ENCODE data around the gene H3-3A. TPM values are rescaled to one million over a fixed set of nuclear protein-coding genes. Genes with fewer than 3 reads are reported as not detected.

Gene H3-3A
- total RNA-seq, 3 donors from 2014 or later = 466 to 839 (median 627) TPM

DNA sequence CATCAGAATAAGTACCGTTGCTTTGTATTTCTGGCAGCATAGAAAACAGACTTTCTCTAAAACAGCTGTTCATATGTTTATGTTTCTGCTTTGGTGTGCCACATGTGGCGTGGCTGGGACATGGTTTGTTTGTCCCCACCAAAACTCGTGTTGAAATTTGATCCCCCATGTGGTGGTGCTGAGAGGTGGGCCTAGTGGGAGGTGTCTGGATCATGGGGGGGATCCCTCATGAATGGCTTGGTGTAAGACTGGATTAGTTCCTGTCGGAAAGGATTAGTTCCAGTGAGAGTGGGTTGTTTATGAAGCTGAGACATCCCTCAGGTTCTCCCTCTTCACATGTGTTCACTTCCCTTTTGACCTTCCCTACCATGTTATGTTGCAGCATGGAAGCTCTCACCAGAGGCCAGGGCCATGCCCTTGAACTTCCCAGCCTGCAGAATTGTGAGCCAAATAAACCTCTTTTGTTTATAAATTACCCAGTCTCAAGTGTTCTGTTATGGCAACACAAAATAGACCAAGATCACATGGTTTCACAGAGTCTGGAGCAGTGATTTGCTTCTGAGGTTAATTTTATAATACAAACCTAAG lies 17.9 kb upstream of the H3-3A start:
- Histone ChIP-seq H3K4me1 (ENCODE audit: low read depth) (peaks cover 2% of the 10 kb centered on the region), H3K36me3 (ENCODE audit: low read depth) (no peaks in the 10 kb centered on the region), H3K9me3 (no peaks in the 10 kb centered on the region), H3K4me3 (no peak overlapping the region)
- TF ChIP-seq, protein P1, sequence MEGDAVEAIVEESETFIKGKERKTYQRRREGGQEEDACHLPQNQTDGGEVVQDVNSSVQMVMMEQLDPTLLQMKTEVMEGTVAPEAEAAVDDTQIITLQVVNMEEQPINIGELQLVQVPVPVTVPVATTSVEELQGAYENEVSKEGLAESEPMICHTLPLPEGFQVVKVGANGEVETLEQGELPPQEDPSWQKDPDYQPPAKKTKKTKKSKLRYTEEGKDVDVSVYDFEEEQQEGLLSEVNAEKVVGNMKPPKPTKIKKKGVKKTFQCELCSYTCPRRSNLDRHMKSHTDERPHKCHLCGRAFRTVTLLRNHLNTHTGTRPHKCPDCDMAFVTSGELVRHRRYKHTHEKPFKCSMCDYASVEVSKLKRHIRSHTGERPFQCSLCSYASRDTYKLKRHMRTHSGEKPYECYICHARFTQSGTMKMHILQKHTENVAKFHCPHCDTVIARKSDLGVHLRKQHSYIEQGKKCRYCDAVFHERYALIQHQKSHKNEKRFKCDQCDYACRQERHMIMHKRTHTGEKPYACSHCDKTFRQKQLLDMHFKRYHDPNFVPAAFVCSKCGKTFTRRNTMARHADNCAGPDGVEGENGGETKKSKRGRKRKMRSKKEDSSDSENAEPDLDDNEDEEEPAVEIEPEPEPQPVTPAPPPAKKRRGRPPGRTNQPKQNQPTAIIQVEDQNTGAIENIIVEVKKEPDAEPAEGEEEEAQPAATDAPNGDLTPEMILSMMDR (IDR thresholded peaks at IDR 0.05) = no peak
- ATAC-seq (no peak), DNase-seq (no peak)
- intact Hi-C loops (cut with DNase I, micrococcal nuclease) = no loop called here

DNA sequence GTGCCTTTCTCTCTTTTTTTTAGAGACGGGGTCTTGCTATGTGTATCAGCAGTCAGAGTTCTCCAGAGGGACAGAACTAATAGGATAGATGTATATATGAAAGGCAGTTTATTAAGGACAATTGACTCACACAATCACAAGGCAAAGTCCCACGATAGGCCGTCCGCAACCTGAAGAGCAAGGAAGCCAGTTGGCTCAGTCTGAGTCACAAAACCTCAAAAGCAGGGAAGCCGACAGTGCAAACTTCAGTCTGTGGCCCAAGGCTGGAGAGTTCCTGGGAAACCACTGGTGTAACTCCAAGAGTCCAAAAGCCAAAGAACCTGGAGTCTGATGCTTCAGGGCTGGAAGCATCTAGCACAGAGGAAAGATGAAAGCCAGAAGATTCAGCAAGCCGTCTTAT lies 16.3 kb upstream of the H3-3A start:
- DNase-seq = no peak
- Histone ChIP-seq H3K9me3 (no peaks in the 10 kb centered on the region), H3K4me3 (no peak overlapping the region), H3K36me3 (ENCODE audit: low read depth) (no peaks in the 10 kb centered on the region), H3K4me1 (ENCODE audit: low read depth) (no peaks in the 10 kb centered on the region)
- TF ChIP-seq, protein P1 (IDR thresholded peaks at IDR 0.05) = no peak
- ATAC-seq = peak; percentile 92
- intact Hi-C loops (cut with DNase I, micrococcal nuclease) = no loop called here

DNA sequence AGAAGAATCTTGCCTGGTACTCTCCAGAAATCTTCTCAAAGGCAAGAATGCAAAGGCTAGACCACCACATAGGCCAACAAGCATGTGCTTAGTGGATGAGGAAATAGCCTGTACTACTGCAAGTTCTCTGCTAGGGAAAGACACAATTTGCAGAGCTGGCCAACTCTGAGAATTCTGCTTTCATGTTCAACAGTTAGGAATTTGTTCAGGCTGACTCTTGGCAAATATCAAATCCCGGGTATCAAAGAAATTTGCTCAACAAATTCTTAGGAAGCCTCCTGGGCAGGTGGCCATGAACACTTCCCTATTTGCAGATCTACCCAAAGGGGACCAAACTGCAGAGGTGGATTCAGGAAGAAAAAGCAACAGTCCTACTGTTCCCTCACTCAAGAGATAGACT lies 15.0 kb upstream of the H3-3A start:
- TF ChIP-seq, protein P1 (IDR thresholded peaks at IDR 0.05) = no peak
- no peak for DNase-seq
- Histone ChIP-seq H3K4me3 (no peak overlapping the region), H3K4me1 (ENCODE audit: low read depth) (no peaks in the 10 kb centered on the region), H3K9me3 (no peaks in the 10 kb centered on the region), H3K36me3 (ENCODE audit: low read depth) (no peaks in the 10 kb centered on the region)
- intact Hi-C loops (cut with DNase I, micrococcal nuclease) = no loop called here
- peak; percentile 11 for ATAC-seq

DNA sequence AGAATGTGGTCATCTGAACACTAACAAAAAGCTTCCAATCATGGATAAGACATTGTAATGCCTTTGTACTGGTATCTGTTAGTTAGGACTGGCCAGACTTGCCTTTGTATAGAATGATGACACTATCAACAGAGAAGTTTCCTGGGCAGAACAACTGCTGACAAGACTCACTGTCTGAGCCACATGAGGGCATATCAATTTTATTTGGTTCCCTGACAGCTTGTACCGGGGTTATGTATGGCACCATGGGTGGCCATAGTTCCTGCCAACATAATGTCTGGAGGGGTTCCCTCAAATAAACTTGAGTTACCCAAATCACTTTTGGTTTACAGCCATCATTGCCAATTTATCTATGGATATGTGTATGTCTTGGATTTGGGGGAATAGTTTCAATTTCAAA lies 13.6 kb upstream of the H3-3A start:
- Histone ChIP-seq H3K36me3 (ENCODE audit: low read depth) (no peaks in the 10 kb centered on the region), H3K4me3 (no peak overlapping the region), H3K4me1 (ENCODE audit: low read depth) (no peaks in the 10 kb centered on the region), H3K9me3 (no peaks in the 10 kb centered on the region)
- no peak for ATAC-seq
- TF ChIP-seq, protein P1 (IDR thresholded peaks at IDR 0.05) = no peak
- DNase-seq = no peak
- intact Hi-C loops (cut with DNase I, micrococcal nuclease) = no loop called here

DNA sequence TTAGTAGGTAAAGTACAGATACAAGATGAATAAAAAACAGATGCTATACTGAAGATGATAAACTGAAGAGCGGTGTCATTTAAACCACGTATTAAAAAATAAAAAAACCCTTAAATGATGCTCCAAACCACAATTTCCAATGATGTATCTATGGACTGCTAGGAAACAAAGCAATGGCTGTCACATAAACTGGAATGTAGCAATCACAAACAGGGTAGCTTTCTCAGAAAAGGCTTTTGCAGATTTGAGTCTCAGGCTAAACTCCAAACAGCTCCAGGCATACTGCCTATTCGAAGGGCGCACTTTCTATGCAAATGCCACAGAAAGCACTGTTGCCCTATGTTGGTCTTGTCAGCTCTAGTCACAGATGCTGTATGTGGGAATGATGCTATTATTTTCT lies 12.4 kb upstream of the H3-3A start:
- TF ChIP-seq, protein P1 (IDR thresholded peaks at IDR 0.05) = no peak
- intact Hi-C loops (cut with DNase I, micrococcal nuclease) = no loop called here
- DNase-seq = no peak
- Histone ChIP-seq H3K4me1 (ENCODE audit: low read depth) (no peaks in the 10 kb centered on the region), H3K4me3 (no peak overlapping the region), H3K9me3 (no peaks in the 10 kb centered on the region), H3K36me3 (ENCODE audit: low read depth) (no peaks in the 10 kb centered on the region)
- no peak for ATAC-seq

DNA sequence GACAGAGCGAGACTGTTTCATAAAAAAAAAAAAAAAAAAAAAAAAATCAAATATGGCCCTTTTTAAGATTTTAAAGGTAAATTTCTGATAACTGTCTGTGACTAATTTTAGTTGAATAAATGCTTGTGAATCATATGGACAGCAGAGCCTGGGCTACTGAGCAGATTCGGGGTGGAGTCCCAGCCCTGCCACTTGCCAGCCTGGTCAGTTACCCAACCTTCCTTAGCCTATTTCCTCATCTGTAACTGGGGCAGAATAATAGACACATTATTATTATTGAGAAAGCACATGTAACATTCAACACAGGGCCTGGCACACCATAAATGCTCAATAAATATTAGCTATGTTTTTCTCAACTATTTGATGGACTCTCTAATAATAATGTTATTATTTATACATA lies 11.2 kb upstream of the H3-3A start:
- TF ChIP-seq, protein P1 (IDR thresholded peaks at IDR 0.05) = no peak
- intact Hi-C loops (cut with DNase I, micrococcal nuclease) = no loop called here
- Histone ChIP-seq H3K4me3 (no peak overlapping the region), H3K36me3 (ENCODE audit: low read depth) (no peaks in the 10 kb centered on the region), H3K9me3 (no peaks in the 10 kb centered on the region), H3K4me1 (ENCODE audit: low read depth) (no peaks in the 10 kb centered on the region)
- no peak for DNase-seq
- ATAC-seq = no peak
